ENCODE data around the gene PCYT2. TPM values are rescaled to one million over a fixed set of nuclear protein-coding genes. Genes with fewer than 3 reads are reported as not detected.

The PCYT2 gene
- total and polyA plus RNA-seq, 9 of the 15 experiments (the other 6 are each of a cell fraction or from before 2014, with no cell fraction given) = 0.92 to 134 (median 82.5) TPM

DNA sequence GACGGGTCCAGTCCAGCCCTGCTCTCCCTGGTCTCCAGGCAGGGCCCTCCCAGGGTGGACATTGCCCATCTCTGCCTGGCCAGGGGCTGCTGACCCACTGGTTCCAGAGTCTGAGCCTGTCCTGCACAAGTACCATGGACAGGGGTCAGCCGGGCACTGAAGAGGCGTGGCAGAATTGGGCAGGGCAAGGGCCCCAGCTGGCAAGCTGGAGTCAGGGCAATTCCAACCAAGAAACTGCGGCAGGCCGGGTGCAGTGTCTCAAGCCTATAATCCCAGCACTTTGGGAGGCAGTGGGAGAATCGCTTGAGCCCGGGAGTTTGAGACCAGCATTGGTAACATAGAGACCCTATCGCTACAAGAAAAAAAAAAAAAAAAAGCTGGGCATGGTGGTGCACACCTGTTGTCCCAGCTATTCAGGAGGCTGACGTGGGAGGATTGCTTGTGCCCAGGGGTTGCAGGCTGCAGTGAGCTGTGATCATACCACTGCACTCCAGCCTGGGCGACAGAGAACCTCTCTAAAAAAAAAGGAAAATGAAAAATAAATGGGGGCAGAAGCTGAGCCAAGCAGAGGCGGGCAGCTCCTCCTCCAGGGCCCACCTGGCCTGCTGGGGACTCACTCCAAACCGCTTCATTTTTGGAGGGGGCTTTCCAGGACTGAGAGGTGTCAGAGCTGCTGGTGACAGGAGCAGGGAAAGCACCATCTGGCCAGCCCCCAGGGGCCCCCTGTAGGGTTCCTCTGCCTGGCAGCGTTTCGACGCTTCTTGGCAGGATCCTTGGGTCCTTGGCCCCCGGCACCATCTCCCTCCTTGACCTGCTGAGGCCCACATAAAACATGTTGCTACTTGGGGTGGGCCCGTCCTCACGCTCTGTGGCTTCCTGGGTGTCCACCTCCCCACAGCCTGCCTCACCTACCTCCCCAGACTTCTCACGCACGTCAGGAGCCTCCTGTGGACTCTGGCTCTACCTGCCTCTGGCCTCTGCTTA, 19.2 kb upstream of the PCYT2 start:
- WGBS (ENCODE audit: insufficient coverage, low coverage, missing lambda C conversion rate) = 80% methylated on average over 15 of the region's 20 CpGs
- in situ Hi-C loops (cut with MboI) = no loop called here
- intact Hi-C loops (cut with micrococcal nuclease) = no loop called here
- peaks cover 44% of the 10 kb centered on the region for H3K79me2 ChIP-seq (ENCODE audit: control insufficient read depth, insufficient read depth, low read length)
- peaks cover 9% of the 10 kb centered on the region for H3K9me1 ChIP-seq (ENCODE audit: control insufficient read depth, insufficient read depth, low read length)
- H4K20me1 ChIP-seq (replicated peaks; ENCODE audit: control insufficient read depth, insufficient read depth, low read length) = peaks cover 14% of the 10 kb centered on the region
- CTCF ChIA-PET (ENCODE audit: low intra/inter-chr PET ratio) = no interaction called here
- no peak overlapping the region for H3K4me3 ChIP-seq
- H3K4me2 ChIP-seq (ENCODE audit: insufficient read depth, low read length) = no peak overlapping the region
- H3K4me1 ChIP-seq (replicated peaks in 1 of 2; ENCODE audit: control insufficient read depth in 2 of 2, insufficient read depth in 2 of 2, low read length in 2 of 2) = peaks cover 35 to 96% of the 10 kb centered on the region in 2 experiments
- H3K27ac ChIP-seq (ENCODE audit: extremely low read depth, low read depth, low read length) = no peak overlapping the region
- FAIRE-seq = no peak
- DNase-seq (ENCODE audit: extremely low read depth in 1 of 4, low spot score in 3 of 4) = no peak
- H3K9me3 ChIP-seq (replicated peaks; ENCODE audit: control insufficient read depth, insufficient read depth, low read depth, low read length) = no peaks in the 10 kb centered on the region
- peak overlapping the region in 1 of 2 experiments; percentile 76; a peak in 2 of 4 replicates for H3K9ac ChIP-seq (ENCODE audit: insufficient read depth in 1 of 2, low read depth in 2 of 2, low read length in 2 of 2)
- ATAC-seq = no peak
- H2AFZ ChIP-seq (ENCODE audit: low read depth, low read length) = no peak overlapping the region
- H3K36me3 ChIP-seq (ENCODE audit: control insufficient read depth, insufficient read depth, low read length) = peaks cover 30% of the 10 kb centered on the region; the same call in 2 of the 3 replicates
- BruUV-seq (replicated peaks) = no TSS peak
- POLR2A ChIA-PET = interaction anchor here (1.5 to 2.3 kb wide), 3 partner anchors 11 to 17 kb away, joined by 3 to 7 read pairs (median 5); no protein-coding TSS in a partner anchor
- H3K27me3 ChIP-seq (ENCODE audit: control insufficient read depth in 2 of 2, insufficient read depth in 2 of 2, low read length in 2 of 2) = no peaks in the 10 kb centered on the region
- no peak for TF ChIP-seq SMAD1 (IDR thresholded peaks at IDR 0.05; ENCODE audit: low read depth, low read length, partially characterized antibody)
- no peak for TF ChIP-seq TAF15 (IDR thresholded peaks at IDR 0.05; ENCODE audit: low read depth, low read length)
- TF ChIP-seq RBM14 (IDR thresholded peaks at IDR 0.05; ENCODE audit: borderline replicate concordance, insufficient read depth, low read depth, low read length) = 0 out of 2 replicates have a peak, but pooled peaks have one; percentile 6
- no peak for TF ChIP-seq MNT (conservative IDR thresholded peaks at IDR 0.05)
- no peak for TF ChIP-seq MED1 (CRISPR knock-in tag; IDR thresholded peaks at IDR 0.05; ENCODE audit: borderline replicate concordance)
- no peak for TF ChIP-seq GTF2F1 (IDR thresholded peaks at IDR 0.05; ENCODE audit: low read depth, low read length)
- no peak for TF ChIP-seq EZH2 (IDR thresholded peaks at IDR 0.05; ENCODE audit: borderline replicate concordance, low read depth, low read length)
- no peak for TF ChIP-seq SOX6 (IDR thresholded peaks at IDR 0.05)
- TF ChIP-seq REST (IDR thresholded peaks at IDR 0.05; ENCODE audit: borderline replicate concordance) = peak; percentile 75
- 0 out of 2 replicates have a peak, but pooled peaks have one; percentile 35 for TF ChIP-seq REST (CRISPR knock-in tag; IDR thresholded peaks at IDR 0.05; ENCODE audit: low read depth)
- TF ChIP-seq KLF16 (IDR thresholded peaks at IDR 0.05) = no peak
